Measurements from ENCODE around the gene TEDC2.
A peak's percentile ranks its signal among the peaks of the same experiment; 100 is the strongest.

TEDC2 gene

GRCh38 chr16:2473999-2474876, 14.3 kb downstream of the TEDC2 start:
- peak; percentile 57 for TF ChIP-seq CTCF (IDR thresholded peaks at IDR 0.05; ENCODE audit: low read depth, low read length, missing control alignments)
- H3K4me3 ChIP-seq (ENCODE audit: low read depth, low read length): peak overlapping the region; percentile 94
- DNase-seq (ENCODE audit: low read depth): no peak

GRCh38 chr16:2474877-2475412, 15.0 kb downstream of the TEDC2 start, which contains the start of gene TBC1D24:
TSS of gene TBC1D24 (plus strand) at chr16:2475127. CDS start at chr16:2496149, 21,022 bp downstream.
- no peak for TF ChIP-seq CTCF (IDR thresholded peaks at IDR 0.05; ENCODE audit: low read depth, low read length, missing control alignments)
- DNase-seq (ENCODE audit: low read depth): no peak

GRCh38 chr16:2475413-2476344, 15.8 kb downstream of the TEDC2 start:
- TF ChIP-seq CTCF (IDR thresholded peaks at IDR 0.05; ENCODE audit: low read depth, low read length, missing control alignments): no peak
- peak overlapping the region; percentile 94 for H3K4me3 ChIP-seq (ENCODE audit: low read depth, low read length)
- no peak for DNase-seq (ENCODE audit: low read depth)

More at GRCh38 chr16:2474877-2475412, 15.0 kb downstream of the TEDC2 start, which contains the start of gene TBC1D24:
- peak within 1 kb of the TSS; percentile 94 for H3K4me3 ChIP-seq (ENCODE audit: low read depth, low read length)

GRCh38 chr16:2476345-2476720, 16.4 kb downstream of the TEDC2 start:
- no peak for DNase-seq (ENCODE audit: low read depth)
- no peak for TF ChIP-seq CTCF (IDR thresholded peaks at IDR 0.05; ENCODE audit: low read depth, low read length, missing control alignments)
- no peak overlapping the region; the same call in 1 of the 2 replicates for H3K4me3 ChIP-seq (ENCODE audit: low read depth, low read length)

- no peak for DNase-seq (ENCODE audit: low read depth)
- TF ChIP-seq CTCF (IDR thresholded peaks at IDR 0.05; ENCODE audit: low read depth, low read length, missing control alignments): no peak
- no peak overlapping the region for H3K4me3 ChIP-seq (ENCODE audit: low read depth, low read length)
Measured at GRCh38 chr16:2476741-2477140, 16.8 kb downstream of the TEDC2 start.

GRCh38 chr16:2477327-2477726, 17.4 kb downstream of the TEDC2 start:
- no peak for DNase-seq (ENCODE audit: low read depth)
- TF ChIP-seq CTCF (IDR thresholded peaks at IDR 0.05; ENCODE audit: low read depth, low read length, missing control alignments): no peak
- no peak overlapping the region for H3K4me3 ChIP-seq (ENCODE audit: low read depth, low read length)
